Fibroblast of skin of back (primary cell): ENCODE measurements around the gene TMEM107.

ENCODE experiments used
- DNase-seq: peaks from one replicate; pipeline ENCODE4 v3.0.0-alpha.2; 2013

TMEM107 gene

DNA sequence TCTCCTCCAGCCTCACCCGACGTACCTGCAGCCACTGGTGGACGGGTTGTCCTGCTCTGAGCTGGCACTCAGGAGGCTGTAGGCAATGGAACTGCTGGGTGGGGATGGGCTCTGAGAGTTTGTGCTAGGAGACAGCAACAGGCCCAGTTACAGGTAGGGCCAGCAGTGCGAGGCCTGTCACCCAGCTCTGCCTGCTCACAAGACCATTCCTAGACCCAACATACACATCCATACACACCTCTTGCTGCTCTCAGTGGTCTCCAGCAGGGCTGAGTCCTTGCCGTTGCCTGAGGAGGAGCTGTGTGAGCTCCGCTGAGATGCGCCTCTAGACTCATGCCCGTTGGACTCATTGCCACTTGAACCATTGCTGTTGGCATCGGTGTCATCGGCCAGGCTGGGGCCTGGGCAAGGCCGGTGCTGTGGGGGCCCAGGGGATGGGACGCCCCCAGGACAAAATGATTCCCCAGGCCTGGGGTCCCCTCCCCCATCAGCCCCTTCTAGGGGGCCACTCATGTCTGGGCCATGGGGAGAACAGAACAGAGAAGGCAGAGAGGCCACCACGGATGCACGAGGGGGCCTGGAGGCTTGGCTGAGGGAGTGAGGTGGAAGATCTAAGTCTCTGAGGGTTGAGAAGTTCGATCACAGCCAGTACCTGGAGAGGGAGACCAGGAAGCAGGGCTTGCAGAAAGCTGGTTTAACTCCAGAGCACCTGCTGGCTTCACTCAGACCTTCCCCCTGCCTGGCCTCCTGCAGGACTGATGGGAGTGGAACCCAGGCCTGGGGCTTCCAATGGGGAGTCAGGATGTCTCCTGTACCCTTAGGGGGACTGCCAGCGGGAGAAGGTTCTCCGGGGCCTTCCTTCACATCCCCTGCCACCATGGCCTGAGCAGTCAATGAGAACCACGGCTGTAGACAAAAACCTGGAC is 25.7 kb downstream of the TMEM107 start:
- DNase-seq: no peak

DNA sequence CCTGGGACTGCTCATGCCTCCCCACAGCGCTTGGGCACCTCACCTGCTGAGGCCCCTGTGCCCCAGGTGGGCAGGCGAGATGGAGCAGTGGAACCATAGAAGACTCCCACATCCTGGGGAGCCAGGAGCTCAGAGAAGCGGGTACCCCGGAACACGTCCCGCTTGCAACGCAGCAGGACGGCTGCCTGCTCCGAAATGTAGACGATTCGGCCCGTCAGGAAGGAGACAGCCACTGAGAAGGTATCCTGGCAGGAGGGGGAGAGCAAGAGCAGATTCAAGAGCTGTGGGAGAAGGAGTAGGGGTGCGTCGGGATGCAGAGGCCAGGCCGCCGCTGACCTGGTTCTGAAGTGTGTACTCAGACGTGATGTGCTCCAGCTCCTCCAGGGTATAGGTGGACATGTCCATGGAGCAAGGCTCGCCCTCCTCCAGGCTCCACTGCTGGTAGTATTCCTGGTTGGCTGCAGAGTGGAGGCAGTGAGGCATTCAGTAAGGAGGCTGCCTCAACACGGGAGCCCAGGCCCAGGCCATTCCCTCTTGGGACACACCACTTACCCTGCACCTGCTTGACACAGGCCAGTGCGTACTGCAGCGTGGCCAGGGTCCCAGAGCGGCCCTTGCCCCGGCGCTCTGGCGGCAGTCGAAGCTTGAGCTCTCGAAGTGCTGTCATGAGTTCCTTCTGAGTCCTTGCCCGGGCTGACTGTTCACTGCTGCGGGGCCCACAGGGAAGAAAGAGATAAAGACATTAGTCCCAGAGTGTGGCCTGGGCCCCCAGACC is 26.6 kb downstream of the TMEM107 start:
- no peak for DNase-seq

DNA sequence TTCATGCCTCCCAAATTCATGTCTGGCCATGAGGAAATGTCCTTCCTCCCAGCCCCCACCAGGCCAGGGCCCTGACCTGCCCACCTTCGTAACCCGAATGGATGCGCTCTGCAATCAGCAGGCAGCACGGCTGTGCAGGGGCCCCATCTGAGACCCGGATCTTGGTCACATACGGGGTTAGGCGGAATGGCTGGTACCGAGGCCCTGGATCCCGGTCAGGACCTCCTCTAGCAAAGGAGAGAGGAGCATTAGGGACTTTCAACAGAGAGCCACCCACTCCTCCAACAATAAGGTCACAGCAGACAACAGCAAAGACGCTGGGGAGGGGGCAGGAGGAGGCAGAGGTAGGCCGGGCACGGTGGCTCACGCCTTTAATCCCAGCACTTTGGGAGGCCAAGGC is 27.6 kb downstream of the TMEM107 start:
- no peak for DNase-seq

DNA sequence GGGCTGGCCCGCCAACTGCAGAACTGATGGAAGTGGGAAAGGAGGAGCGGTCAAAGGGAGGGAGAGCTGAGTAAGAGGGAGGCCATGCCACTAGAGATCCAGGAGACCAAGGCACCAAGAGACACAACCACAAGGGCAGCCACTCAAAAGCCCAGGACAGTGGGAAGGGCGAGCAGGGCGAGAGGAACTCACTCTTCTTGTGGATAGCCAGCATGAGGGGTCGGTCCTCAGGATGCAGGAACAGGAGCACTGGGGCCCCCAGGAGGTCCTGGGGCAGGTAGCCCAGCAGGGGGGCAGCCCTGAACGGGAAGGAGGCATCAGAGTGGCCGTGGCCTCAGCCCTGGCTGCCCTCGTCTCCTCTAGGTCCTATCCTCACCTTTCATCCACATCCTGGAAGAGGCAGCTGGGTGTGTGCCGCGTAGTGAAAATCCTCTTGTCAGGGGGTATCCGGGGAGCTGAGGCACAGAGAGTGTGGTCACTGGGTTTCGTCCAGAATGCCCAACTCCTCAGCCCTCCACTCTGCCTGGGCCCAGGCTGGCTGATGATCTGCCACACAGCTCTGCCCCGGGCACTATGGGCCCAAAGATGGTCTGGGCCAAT is 28.3 kb downstream of the TMEM107 start:
- no peak for DNase-seq

DNA sequence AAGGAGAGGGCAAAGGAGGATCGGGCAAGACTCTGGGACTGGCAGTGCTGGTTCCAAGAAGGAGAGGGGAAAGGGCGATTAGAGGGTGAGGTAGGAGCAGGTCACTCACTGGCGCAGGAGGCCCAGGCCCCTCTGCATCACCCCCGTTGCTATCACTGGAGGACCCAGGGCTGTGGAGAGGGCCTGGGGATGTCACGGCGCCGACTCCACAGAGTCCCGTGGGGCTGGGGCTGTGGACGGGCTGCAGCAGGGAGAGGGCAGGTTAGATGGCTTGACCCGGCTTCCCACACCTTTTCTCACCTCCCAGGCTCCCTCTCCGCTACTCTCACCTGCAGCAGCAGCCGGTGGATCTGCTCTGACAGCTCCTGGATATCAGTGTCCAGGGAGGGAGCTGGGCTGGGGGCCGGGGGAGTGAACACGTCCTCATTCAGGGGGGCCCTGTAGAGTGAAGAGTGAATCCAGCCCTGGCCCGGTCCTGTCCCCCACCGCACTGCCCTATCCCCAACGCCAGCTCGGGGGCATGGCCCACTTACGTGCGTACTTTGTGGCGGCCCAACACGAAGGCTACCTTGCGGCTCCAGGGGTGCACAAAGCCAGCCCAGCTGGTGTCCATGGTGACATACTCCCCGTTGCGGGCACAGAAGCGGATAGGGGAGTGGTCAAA is 28.9 kb downstream of the TMEM107 start:
- no peak for DNase-seq

DNA sequence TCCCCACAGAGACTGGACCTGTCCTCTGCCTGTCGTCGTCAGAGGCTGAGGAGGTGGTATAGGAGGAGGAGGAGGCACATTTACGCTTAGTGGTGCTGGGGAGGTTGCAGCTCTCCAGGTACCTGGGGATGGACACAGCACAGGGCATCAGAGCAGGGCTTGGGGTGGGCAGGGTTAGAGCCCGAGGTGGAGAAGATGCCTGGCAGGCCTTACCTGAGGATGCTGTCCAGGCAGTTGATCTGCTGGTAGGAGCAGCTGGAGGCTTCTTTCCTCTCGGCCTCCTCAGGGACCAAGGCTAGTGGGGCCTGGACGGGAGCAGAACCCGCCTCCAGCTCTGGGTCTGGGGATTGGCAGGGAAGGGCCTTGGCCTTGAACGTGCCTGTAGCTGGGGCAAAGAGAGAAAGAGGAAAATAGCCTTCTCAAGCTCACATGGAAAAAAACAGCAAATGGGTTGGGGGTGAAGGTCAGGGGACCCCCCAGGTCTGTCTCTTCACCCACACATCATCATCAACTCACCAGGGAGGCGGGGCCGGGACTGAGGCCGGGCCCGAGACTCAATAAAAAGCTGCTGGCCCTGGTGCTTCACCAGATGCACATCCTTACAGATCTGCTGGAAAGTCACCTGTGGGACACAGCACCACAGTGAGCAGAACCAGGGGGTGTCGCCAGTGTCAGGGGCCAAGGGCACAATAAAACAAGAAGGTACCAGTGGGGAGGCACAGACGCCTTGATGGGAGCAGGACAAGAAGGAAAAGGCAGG is 29.6 kb downstream of the TMEM107 start:
- DNase-seq: no peak

DNA sequence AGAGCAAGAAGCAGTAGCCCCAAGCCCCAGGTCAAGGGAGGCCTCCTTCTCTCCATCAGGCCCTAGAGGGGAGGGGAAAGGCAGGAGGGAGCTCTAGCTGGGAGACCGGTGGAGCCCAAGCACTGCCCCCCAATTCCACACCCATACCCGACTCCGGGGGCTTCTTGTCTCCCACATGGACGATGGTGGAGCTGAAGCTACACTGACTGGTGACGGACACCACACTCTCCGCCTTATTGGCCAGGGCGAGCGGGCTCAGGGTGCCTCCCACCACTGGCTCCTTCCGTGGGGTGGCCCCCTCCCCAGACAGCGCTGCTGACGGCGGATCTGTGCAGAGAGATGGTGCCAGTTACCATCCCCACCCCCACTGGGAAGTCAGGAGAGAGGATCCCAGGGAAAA is 30.4 kb downstream of the TMEM107 start:
- DNase-seq: no peak

DNA sequence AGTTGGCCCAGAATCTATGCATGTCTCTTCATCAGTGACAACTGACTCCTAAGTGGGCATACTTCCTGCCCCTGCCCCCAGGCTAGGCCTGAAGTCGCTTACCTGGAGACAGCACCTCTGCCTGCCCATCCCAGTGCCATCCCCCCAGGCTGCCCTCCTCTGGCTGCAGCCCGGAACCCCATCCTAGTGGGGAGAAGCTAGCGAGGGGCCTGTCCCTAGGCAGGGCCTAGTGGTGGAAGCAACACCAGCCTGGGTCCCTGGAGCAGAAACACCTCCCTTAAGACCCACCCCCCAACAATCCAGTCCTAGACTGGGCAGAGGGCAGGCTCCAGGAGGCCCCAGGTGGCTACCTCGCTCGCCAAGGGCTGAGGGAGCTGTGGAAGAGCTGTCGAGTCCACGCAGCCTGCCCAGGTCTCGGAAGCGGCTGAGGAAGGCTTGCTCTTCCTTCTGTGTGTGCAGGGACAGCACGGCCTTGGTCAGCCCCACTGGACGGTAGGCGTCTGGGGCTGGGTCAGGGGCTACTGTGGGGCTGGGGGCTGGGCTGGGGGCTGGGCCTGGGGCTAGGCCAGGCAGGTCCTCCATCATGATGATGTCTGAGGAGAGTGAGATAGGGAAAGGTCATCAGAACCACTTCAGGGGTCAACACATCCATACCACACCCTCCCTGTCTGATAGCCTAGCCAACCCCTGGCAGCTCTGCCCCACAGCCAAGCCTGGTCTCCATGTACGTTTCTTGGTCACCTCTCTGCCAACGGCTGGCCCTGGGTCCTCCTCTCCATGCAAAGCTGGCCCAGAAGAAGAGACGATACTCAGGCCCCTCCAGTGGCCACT is 31.6 kb downstream of the TMEM107 start:
- DNase-seq: no peak

DNA sequence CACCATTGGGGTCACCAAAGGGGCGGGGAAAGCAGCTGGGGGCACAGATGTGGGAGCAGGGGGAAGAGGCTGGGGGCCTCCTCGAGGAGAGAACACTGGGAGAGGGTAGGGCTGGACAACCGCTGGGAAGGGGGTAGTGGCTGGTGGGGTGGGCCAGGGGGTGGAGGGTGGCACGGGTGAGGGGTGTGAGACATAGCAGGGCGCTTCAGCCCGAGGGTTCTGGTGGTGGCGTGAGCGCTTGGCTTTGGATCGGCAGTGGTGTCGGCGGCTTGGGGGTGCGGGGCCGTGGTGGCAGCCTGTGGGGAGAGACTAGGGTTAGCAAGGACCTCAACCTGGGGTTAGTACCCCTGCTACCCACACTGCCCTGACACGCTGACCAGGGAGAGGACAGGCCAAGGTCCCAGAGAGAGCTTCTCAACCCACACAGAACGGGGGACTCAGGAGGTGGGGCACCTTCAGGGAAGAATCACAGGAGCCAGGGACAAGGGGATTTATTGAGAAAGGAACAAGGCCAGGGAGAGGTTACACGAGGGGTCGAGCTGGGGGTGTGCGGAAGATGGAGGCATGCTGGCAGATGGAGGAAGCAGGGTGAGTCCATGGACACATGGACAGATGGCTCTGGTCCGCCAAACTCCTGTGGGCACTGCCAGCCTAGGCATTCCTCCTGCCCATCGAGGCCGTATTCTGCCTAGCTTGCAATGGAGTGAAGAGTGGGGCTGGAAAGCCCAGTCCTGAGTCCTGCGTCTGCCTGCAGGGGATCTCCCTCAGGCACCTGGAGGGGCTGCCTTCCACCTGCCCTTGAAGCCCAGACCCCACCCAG is 32.4 kb downstream of the TMEM107 start:
- no peak for DNase-seq

DNA sequence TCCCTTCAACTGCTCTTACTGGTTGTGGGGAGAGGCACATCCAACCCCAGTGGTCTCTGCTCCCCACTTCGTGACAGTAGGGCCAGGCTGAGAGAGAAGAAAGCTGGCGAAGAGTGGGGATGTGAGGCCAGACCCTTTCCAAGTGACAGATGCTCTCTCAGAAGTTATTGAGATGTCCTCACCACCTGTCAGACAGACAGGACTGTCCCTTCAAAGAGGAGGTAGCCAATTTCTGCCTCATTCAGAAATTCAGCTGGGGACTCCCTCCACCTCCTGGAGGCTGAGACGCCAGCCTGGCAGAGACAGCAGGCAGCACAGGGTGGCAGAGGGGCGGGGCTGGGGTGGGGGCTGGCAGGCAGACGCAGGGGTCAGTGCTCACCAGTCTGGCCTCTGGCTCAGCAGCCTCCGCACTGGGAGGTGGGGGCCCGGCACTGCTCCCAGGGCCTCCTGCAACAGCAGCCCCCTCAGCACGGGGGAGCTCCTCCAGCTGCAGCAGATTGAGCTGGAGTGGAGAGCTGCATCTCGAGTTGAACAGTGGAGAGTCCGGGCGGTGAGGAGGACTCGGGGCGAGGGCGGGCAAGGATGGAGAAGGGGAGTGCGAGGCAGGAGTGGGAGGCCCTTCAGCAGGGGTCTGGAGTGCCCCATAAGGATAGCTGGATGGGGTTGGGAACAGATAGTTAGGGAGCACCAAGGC is 33.1 kb downstream of the TMEM107 start:
- no peak for DNase-seq

DNA sequence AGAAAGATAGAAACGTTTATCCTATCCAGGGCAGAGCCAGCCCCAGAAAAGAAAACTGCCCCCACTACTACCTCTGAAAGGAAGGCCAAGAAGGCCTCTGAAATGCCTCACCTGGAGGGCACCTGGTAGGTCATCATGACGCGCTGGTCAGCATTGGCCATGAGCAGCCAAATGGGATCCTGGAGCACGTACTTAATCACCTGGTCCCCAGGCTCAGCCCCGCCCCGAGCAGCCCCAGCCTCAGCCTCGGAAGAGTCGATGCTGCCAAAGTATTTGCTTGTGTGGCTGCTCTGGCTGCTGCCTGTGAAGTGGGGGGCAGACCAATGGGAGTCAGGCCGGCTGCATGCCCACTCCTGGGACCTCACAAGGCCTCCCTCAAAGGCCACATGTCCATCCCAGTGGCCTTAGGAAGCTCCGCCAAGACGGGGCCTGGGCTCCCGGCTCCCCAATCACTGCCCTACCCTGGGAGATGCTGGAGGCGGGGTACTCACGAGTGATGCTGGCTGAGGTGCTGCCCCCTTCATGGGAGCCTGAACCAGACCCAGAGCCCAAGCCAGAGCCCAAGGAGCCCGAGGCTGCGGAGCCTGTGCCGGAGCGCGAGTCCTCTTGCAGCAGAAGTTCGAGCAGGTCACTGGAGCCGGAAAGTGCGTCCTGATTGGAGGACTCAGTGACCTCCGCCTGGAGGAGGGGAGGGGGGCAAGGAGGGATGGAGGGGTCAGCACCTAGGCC is 33.9 kb downstream of the TMEM107 start:
- DNase-seq: no peak

DNA sequence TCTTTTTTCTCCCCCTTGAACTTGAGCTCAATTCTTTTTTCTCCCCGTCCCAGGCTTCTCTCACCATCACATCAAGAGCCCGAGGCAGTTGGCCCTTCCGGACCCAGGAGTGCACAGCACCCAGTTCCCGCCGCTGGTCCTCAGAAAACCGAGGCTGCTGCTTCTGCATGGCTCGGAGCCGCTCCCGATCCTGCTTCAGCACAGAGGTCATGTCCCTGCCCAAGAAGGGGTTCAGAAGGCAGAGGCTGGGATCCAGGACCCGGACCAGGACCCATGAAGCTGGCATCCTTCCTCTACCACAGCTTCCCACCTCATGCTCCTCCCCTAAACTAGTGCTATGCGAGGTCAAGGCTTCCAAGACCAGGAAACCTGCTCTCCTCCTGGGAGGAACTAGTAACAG is 34.4 kb downstream of the TMEM107 start:
- DNase-seq: no peak

DNA sequence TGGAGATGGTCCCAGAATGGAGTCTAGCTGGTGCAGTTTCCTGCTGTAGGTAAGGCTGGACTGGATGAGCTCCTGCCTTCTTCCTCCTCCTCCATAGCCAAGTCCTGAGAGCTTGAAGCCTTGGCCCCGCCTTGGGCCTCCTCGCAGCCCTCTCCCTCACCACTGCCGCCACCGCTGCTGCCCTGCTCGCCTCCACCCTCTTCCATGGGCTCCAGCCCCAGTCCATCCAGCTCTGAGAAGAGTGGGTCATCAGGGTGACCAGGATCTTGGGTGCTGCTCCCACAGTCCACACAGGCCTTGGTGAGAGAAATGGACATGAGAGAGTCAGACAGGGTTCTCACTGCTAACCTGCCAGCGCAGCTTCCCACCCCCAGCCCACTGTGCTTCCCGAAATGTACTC is 35.1 kb downstream of the TMEM107 start:
- DNase-seq: no peak

DNA sequence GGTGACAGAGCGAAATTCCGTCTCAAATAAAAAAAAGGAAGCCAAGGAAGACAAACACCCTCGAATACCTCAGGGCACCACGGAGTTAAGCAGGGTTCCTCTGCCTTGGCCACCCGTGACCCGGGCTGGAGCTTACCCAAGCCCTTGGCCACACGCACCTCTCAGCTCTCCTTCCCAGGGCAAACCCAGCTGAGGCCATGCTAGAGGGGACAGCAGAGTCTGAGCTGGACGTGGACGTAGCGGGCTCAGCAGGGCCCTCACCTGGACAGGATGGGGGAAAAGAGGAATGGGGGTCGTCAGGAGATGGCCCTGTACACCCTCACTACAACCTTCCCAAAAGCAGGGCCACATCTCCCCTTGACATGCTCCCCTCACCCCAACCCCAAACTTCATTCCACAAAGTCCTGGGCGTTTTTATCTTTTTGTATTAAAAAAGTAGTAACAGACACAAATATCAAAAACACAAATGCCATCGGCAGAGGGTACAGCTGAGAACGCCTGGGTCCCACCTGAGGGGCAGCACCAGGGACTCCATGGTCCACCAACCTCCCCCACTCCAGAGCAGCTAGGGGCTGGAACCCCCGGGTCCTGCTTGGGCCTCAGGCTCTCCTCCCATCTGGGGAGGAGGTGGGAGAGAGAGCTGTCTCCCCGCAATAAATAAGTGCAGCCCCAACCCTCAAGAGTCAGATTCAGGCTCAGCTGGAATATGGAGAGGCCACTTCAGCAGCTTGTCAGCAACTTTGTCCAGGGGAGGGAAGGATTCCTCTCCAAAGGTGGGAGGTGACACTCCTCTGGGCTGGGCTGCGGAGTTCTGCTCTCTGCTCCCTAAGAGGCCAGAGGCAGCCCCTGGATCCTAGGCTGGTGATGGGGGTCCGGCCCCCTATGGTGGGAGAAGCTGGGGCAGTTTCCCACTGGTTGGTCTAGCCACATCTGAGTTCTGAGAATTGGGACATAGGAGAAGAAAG is 35.8 kb downstream of the TMEM107 start:
- DNase-seq: no peak

DNA sequence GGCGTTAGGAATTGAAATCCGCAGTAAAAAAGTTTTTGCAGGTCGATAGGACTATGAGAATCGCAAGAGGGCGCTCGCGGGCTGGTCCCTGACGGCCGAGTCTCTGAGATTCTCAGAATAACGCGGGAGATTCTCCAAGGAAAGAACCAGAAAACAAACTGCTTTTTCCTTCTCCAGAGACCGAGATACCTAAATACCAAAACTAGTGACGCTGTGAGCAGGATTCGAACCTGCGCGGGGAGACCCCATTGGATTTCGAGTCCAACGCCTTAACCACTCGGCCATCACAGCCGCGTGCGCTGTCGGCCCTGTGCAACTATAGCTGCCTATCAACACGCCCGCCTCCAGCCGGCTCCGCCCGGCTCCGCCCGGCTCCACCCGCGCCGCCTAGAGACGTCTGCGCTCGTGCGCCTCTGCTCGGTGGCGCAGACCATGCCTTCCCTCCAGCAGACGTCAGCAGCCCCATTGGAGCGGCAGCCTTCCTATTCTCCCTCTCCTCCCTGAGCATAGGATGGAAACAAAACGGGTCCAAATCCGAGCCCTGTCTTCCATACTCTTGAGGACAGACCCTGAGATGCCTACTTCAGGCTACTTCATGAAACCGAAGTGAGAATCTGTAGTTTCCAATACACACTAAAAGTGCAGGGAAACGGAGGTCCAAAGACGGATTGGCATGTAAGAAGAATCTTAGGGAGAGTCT is 37.4 kb downstream of the TMEM107 start:
- DNase-seq: peak; percentile 97

DNA sequence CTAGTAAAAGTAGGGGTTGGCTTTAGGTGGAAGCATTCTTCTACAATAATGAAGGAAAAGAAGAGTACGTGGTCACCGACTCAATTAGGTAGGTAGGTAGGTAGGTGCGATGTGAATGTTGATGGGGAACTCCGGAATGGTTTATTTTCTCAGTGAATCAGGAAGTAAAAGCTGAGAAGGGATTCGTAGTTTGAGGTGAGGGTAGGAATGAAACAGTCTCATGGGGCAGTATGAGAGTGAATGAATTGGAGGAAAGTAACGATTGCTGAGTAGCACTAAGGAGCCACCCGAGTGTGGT is 37.9 kb downstream of the TMEM107 start:
- no peak for DNase-seq
